NCI-H2029 (cell line): Measurements from ENCODE around the gene EFNB1.

ENCODE experiments used
- DNase-seq: peaks from one replicate; lab custom pipeline; 2025; lab: John Stamatoyannopoulos, UW

EFNB1 gene

GRCh38 chrX:68843992-68844391 is 15.2 kb downstream of the EFNB1 start:
- DNase-seq, result no peak

GRCh38 chrX:68844581-68844980 is 15.8 kb downstream of the EFNB1 start:
- no peak for DNase-seq

GRCh38 chrX:68846536-68846935 is 17.7 kb downstream of the EFNB1 start:
- DNase-seq, result no peak

GRCh38 chrX:68847172-68847571 is 18.4 kb downstream of the EFNB1 start:
- no peak for DNase-seq

GRCh38 chrX:68848189-68848940 is 19.5 kb downstream of the EFNB1 start:
- DNase-seq, result no peak

GRCh38 chrX:68851082-68851481 is 22.3 kb downstream of the EFNB1 start:
- no peak for DNase-seq

- DNase-seq, result no peak
Observed at GRCh38 chrX:68852046-68852445, 23.2 kb downstream of the EFNB1 start.

- no peak for DNase-seq
Observed at GRCh38 chrX:68853665-68854251, 24.9 kb downstream of the EFNB1 start.

- DNase-seq, result no peak
Observed at GRCh38 chrX:68865300-68865699, 36.5 kb downstream of the EFNB1 start.

- DNase-seq, result no peak
Observed at GRCh38 chrX:68865926-68866325, 37.1 kb downstream of the EFNB1 start.

GRCh38 chrX:68867458-68868112 is 38.8 kb downstream of the EFNB1 start:
- DNase-seq, result no peak

- no peak for DNase-seq
Observed at GRCh38 chrX:68868316-68868715, 39.5 kb downstream of the EFNB1 start.

GRCh38 chrX:68868902-68869800 is 40.3 kb downstream of the EFNB1 start:
- DNase-seq, result no peak

- no peak for DNase-seq
Observed at GRCh38 chrX:68870357-68870756, 41.5 kb downstream of the EFNB1 start.

GRCh38 chrX:68872171-68872570 is 43.4 kb downstream of the EFNB1 start:
- DNase-seq, result no peak

GRCh38 chrX:68874076-68874475 is 45.3 kb downstream of the EFNB1 start:
- DNase-seq, result no peak

- no peak for DNase-seq
Observed at GRCh38 chrX:68876731-68877130, 47.9 kb downstream of the EFNB1 start.

GRCh38 chrX:68877606-68878005 is 48.8 kb downstream of the EFNB1 start:
- no peak for DNase-seq

- DNase-seq, result no peak
Observed at GRCh38 chrX:68878977-68879645, 50.3 kb downstream of the EFNB1 start.

- no peak for DNase-seq
Observed at GRCh38 chrX:68880846-68881552, 52.2 kb downstream of the EFNB1 start.

GRCh38 chrX:68881911-68882310 is 53.1 kb downstream of the EFNB1 start:
- DNase-seq, result no peak
